Colonic mucosa (tissue), 4 donors: ENCODE measurements around the gene HELZ2. TPM values are rescaled to one million over a fixed set of nuclear protein-coding genes. Genes with fewer than 3 reads are reported as not detected.

Experiments
- DNase-seq: peaks from one replicate; pipeline ENCODE4 v3.0.0-alpha.2; 2020
- H3K27ac ChIP-seq: fragments of 200-600 bp; one replicate; pipeline ENCODE4 v1.8.0; 2021
- H3K27me3 ChIP-seq: fragments of 200-600 bp; one replicate; pipeline ENCODE4 v1.8.0; 2021
- H3K36me3 ChIP-seq: fragments of 200-600 bp; one replicate; pipeline ENCODE4 v1.8.0; 2021
- H3K4me1 ChIP-seq: fragments of 200-600 bp; one replicate; pipeline ENCODE4 v1.8.0; 2021; ENCODE audit warnings: mild to moderate bottlenecking
- H3K4me3 ChIP-seq: fragments of 200-600 bp; one replicate; pipeline ENCODE4 v1.8.0; 2021
- H3K9ac ChIP-seq, 2 donors: one replicate each; pipeline ENCODE4 v1.7.0; 2013; ENCODE audit warnings: control low read depth in 2 of 2, low read depth in 2 of 2, low read length in 2 of 2
- H3K9me3 ChIP-seq: fragments of 200-600 bp; one replicate; pipeline ENCODE4 v1.8.0; 2021
- CTCF ChIP-seq: fragments of 200-600 bp; IDR thresholded peaks from one replicate; pipeline ENCODE4 v1.8.0; 2022; ENCODE audit warnings: antibody characterized with exemption, mild to moderate bottlenecking
- intact Hi-C: fragments of 100-400 bp; cut with DNase I; formaldehyde crosslinking; loops from one replicate; pipeline ENCODE4 v1.14.1; 2022
- total RNA-seq, 2 donors: library from RNA; stranded (reverse); fragmentation: NEBNext Ultra II Directional in 1 of 2; extraction: Animal tissue kit (Norgen Biotek cat#: 25700) in 1 of 2; gene quantifications; one replicate each; pipeline ENCODE4 v1.2.1, GENCODE V29; 2021
- donor health status: healthy.
- donor health status: DM: no; HTN: no; CAD: no.
- donor health status: DM: no; HTN: no; CAD: no.

HELZ2 gene
- total RNA-seq, 2 donors from 2014 or later = 36.3 to 38.0 TPM

DNA sequence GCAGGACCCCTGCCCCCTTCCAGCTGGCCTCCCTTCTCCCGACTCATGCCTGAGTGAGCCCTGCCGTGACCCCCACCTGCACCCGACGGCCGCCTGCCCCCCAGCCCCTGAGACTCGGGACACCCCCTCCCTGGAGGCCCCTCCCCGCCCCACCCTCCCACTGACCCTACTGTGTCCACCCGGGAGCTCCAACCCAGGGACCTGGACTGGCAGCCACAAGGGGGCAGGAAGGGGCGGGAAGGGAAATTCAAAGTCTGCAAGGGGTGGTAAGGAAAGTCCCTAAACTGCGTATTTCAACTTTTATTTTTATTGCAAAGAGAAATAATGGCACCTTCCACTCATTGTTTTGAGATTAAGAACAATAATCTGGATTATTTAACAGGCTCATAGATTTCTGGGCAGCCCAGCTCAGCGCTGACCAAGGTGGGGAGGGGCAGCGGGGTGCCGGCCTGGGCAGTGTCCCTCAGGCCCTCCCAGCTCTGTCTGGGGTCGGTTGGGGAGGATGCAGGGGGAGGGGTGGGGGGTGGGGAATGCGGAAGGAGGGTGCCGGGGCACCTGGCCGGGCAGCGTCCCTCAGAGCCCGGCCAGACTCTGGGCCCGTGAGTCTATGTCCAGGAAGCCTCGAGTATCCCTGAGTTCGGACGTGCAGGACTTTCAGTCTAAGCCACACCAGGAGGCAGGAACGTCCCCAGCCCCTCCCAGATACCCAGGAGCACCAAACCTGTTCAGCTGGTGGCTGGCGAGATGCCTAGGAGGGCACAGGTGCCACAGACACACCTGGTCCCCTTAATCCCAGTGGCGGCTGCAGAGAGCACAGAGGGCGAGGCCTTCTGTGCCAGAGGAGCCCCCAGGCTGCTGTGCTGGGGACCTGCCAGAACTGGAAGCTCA, 35.6 kb downstream of the HELZ2 start:
- peaks cover 12% of the 10 kb centered on the region for H3K4me1 ChIP-seq
- no peaks in the 10 kb centered on the region for H3K36me3 ChIP-seq
- intact Hi-C loops = loop anchor here (10.0 kb wide), 1 partner anchor 436 kb away; the partner anchor contains the start of gene SAMD10
- H3K27me3 ChIP-seq = no peaks in the 10 kb centered on the region
- peak; percentile 95 for DNase-seq
- H3K27ac ChIP-seq = peak overlapping the region; percentile 98
- H3K4me3 ChIP-seq = peak overlapping the region; percentile 45
- H3K9me3 ChIP-seq = no peaks in the 10 kb centered on the region
- no peak for TF ChIP-seq CTCF
- peak overlapping the region; percentile 91 to 99 for H3K9ac ChIP-seq

GRCh38 chr20:63537525-63538203, 36.4 kb downstream of the HELZ2 start:
- Histone ChIP-seq H3K27ac (peak overlapping the region; percentile 98), H3K9me3 (no peaks in the 10 kb centered on the region), H3K36me3 (no peaks in the 10 kb centered on the region), H3K9ac (peak overlapping the region; percentile 91 to 99), H3K4me3 (peak overlapping the region; percentile 45), H3K4me1 (peaks cover 12% of the 10 kb centered on the region), H3K27me3 (no peaks in the 10 kb centered on the region)
- DNase-seq = peak; percentile 97
- intact Hi-C loops = loop anchor here (10.0 kb wide), 1 partner anchor 437 kb away; the partner anchor contains the start of gene SAMD10
- TF ChIP-seq CTCF = peak; percentile 95

DNA sequence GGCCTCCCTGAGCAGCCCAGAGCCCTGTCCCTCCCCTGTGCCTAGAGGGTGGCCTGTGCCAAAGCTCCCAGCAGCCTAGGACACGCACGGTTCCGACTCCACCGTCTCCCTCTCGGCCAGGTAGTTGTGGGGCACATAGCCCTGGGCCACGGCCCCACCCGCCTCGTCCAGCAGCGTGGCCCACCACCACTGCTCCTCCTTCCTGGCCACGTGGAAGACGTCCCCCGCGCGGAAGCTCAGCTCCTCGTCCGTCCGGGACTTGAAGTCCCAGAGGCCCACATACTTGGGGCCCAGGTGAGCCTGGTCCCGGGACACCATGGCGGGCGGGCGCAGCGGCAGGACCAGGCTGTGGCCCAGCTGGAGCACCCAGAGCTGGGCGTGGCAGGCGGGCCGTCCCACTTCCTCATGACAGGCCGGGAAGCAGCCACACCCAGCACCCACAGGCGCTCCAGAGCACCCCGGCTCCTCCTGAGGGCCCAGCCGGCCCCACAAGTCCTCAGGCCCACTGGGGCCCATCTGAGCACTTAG, 37.0 kb downstream of the HELZ2 start, which contains the start of gene PTK6:
TSS of gene PTK6 (minus strand) at position 380 of the 528 bp plus-strand sequence. CDS start at position 318, 62 bp downstream.
- Histone ChIP-seq H3K4me1 (peaks cover 12% of the 10 kb centered on the region), H3K9me3 (no peaks in the 10 kb centered on the region), H3K4me3 (peak within 1 kb of the TSS; percentile 45), H3K9ac (peak within 1 kb of the TSS; percentile 91 to 99), H3K27me3 (no peaks in the 10 kb centered on the region), H3K27ac (peak within 1 kb of the TSS; percentile 98), H3K36me3 (no peaks in the 10 kb centered on the region)
- intact Hi-C loops = loop anchor here (10.0 kb wide), 1 partner anchor 438 kb away; the partner anchor contains the start of gene SAMD10
- peak; percentile 88 for DNase-seq
- TF ChIP-seq CTCF = no peak

GRCh38 chr20:63536241-63536977, 37.6 kb downstream of the HELZ2 start:
- H3K9ac ChIP-seq = peak overlapping the region; percentile 81 to 99
- no peak for TF ChIP-seq CTCF
- intact Hi-C loops = loop anchor here (10.0 kb wide), 1 partner anchor 438 kb away; the partner anchor contains the start of gene SAMD10

More at GRCh38 chr20:63536241-63536977, 37.6 kb downstream of the HELZ2 start:
- Histone ChIP-seq H3K36me3 (no peaks in the 10 kb centered on the region), H3K27me3 (no peaks in the 10 kb centered on the region), H3K4me3 (peak overlapping the region; percentile 45), H3K4me1 (peaks cover 16% of the 10 kb centered on the region), H3K9me3 (no peaks in the 10 kb centered on the region), H3K27ac (peak overlapping the region; percentile 98)
- DNase-seq = peak; percentile 49
